Activated T-helper 1 cell treated with anti-CD3 and anti-CD28 coated beads, Interleukin-12 subunit alpha, Interleukin-12 subunit beta, Interleukin-2, Interleukin-4 antibody, amounts not matched to agents 30 ng/mL and 10 ng/mL and 1 ng/mL, durations not matched to agents 14 hours and 24 hours and 36 hours (primary cell): ENCODE measurements around the gene RSRC1. TPM values are rescaled to one million over a fixed set of nuclear protein-coding genes. Genes with fewer than 3 reads are reported as not detected.

Experiments
- DNase-seq: peaks from one replicate; pipeline ENCODE4 v3.0.0; 2021; ENCODE audit warnings: low spot score
- H3K27ac Mint-ChIP-seq: one replicate; pipeline ENCODE4 v1.8.0; 2021; ENCODE audit warnings: mild to moderate bottlenecking, mixed read lengths
- H3K27me3 Mint-ChIP-seq: one replicate; pipeline ENCODE4 v1.8.0; 2022; ENCODE audit warnings: mild to moderate bottlenecking, moderate library complexity, mixed read lengths; ENCODE audit not compliant: insufficient read depth
- H3K36me3 Mint-ChIP-seq: one replicate; pipeline ENCODE4 v1.8.0; 2021; ENCODE audit warnings: low read depth, mixed read lengths
- H3K4me1 Mint-ChIP-seq: one replicate; pipeline ENCODE4 v1.8.0; 2021; ENCODE audit warnings: low read depth, mixed read lengths
- H3K4me3 Mint-ChIP-seq: one replicate; pipeline ENCODE4 v1.8.0; 2021; ENCODE audit warnings: mild to moderate bottlenecking, moderate library complexity, mixed read lengths
- H3K9me3 Mint-ChIP-seq: one replicate; pipeline ENCODE4 v1.8.0; 2021; ENCODE audit warnings: mixed read lengths
- intact Hi-C: fragments of 100-400 bp; cut with micrococcal nuclease; formaldehyde crosslinking; loops from one replicate; pipeline ENCODE4 v1.15.1; 2024
- total RNA-seq: library from RNA; stranded (reverse); gene quantifications from 2 replicates; pipeline ENCODE4 v1.2.3, GENCODE V29; 2022

Gene RSRC1
- total RNA-seq, 1 donor from 2014 or later, result 41.8 TPM

GRCh38 chr3:158569794-158570193 lies 459.9 kb downstream of the RSRC1 start:
- peaks cover 29% of the 10 kb centered on the region for H3K27me3 Mint-ChIP-seq
- peaks cover 13% of the 10 kb centered on the region for H3K4me1 Mint-ChIP-seq
- intact Hi-C loops, result loop anchor here (2.0 to 5.0 kb wide), 4 partner anchors 31 to 457 kb away; partner anchors contain the start of genes GFM1, MFSD1 and RSRC1
- H3K27ac Mint-ChIP-seq, result no peak overlapping the region
- no peaks in the 10 kb centered on the region for H3K36me3 Mint-ChIP-seq
- DNase-seq, result no peak
- H3K9me3 Mint-ChIP-seq, result no peaks in the 10 kb centered on the region
- H3K4me3 Mint-ChIP-seq, result no peak overlapping the region

- DNase-seq, result peak; percentile 80
- no peaks in the 10 kb centered on the region for H3K9me3 Mint-ChIP-seq
- H3K4me1 Mint-ChIP-seq, result peaks cover 13% of the 10 kb centered on the region
- H3K27ac Mint-ChIP-seq, result peak within 1 kb of the TSS; percentile 83
- peaks cover 33% of the 10 kb centered on the region for H3K27me3 Mint-ChIP-seq
- H3K36me3 Mint-ChIP-seq, result no peaks in the 10 kb centered on the region
- H3K4me3 Mint-ChIP-seq, result peak within 1 kb of the TSS; percentile 85
- intact Hi-C loops, result loop anchor here (2.0 to 5.0 kb wide), 4 partner anchors 32 to 459 kb away; partner anchors contain the start of genes GFM1, MFSD1 and RSRC1
These were observed 461.3 kb downstream of the RSRC1 start, which contains the start of gene MLF1 for GRCh38 chr3:158570999-158571702. MLF1 (plus strand) TSS chr3:158571194; CDS start chr3:158571301, 107 bp downstream.

- Mint-ChIP-seq H3K9me3 (no peaks in the 10 kb centered on the region), H3K27me3 (peaks cover 33% of the 10 kb centered on the region), H3K27ac (no peak overlapping the region), H3K36me3 (no peaks in the 10 kb centered on the region), H3K4me3 (no peak overlapping the region), H3K4me1 (peaks cover 13% of the 10 kb centered on the region)
- DNase-seq, result no peak
- intact Hi-C loops, result loop anchor here (2.0 to 5.0 kb wide), 4 partner anchors 33 to 460 kb away; partner anchors contain the start of genes GFM1, MFSD1 and RSRC1
These were observed 462.3 kb downstream of the RSRC1 start for GRCh38 chr3:158571969-158572765.

GRCh38 chr3:158572766-158573060 lies 462.8 kb downstream of the RSRC1 start:
- peaks cover 13% of the 10 kb centered on the region for H3K4me1 Mint-ChIP-seq
- H3K36me3 Mint-ChIP-seq, result no peaks in the 10 kb centered on the region
- no peak overlapping the region for H3K4me3 Mint-ChIP-seq
- H3K27me3 Mint-ChIP-seq, result peaks cover 33% of the 10 kb centered on the region
- intact Hi-C loops, result loop anchor here (5.0 kb wide), 3 partner anchors 70 to 460 kb away; partner anchors contain the start of genes GFM1, MFSD1 and RSRC1
- H3K27ac Mint-ChIP-seq, result no peak overlapping the region
- no peaks in the 10 kb centered on the region for H3K9me3 Mint-ChIP-seq
- DNase-seq, result no peak

- intact Hi-C loops, result loop anchor here (5.0 kb wide), 3 partner anchors 69 to 461 kb away; partner anchors contain the start of genes GFM1, MFSD1 and RSRC1
- Mint-ChIP-seq H3K27me3 (peaks cover 29% of the 10 kb centered on the region), H3K27ac (no peak overlapping the region), H3K36me3 (no peaks in the 10 kb centered on the region), H3K4me3 (no peak overlapping the region), H3K9me3 (no peaks in the 10 kb centered on the region), H3K4me1 (peaks cover 13% of the 10 kb centered on the region)
- no peak for DNase-seq
These were observed 463.8 kb downstream of the RSRC1 start for GRCh38 chr3:158573714-158574113.

- DNase-seq, result no peak
- intact Hi-C loops, result loop anchor here (5.0 kb wide), 3 partner anchors 68 to 462 kb away; partner anchors contain the start of genes GFM1, MFSD1 and RSRC1
- no peaks in the 10 kb centered on the region for H3K36me3 Mint-ChIP-seq
- peaks cover 13% of the 10 kb centered on the region for H3K4me1 Mint-ChIP-seq
- H3K27me3 Mint-ChIP-seq, result peaks cover 24% of the 10 kb centered on the region
- no peak overlapping the region for H3K4me3 Mint-ChIP-seq
- H3K9me3 Mint-ChIP-seq, result no peaks in the 10 kb centered on the region
- no peak overlapping the region for H3K27ac Mint-ChIP-seq
These were observed 464.8 kb downstream of the RSRC1 start for GRCh38 chr3:158574646-158575045.

- peaks cover 13% of the 10 kb centered on the region for H3K27me3 Mint-ChIP-seq
- DNase-seq, result no peak
- H3K27ac Mint-ChIP-seq, result no peak overlapping the region
- no peaks in the 10 kb centered on the region for H3K4me1 Mint-ChIP-seq
- H3K9me3 Mint-ChIP-seq, result no peaks in the 10 kb centered on the region
- H3K36me3 Mint-ChIP-seq, result no peaks in the 10 kb centered on the region
- H3K4me3 Mint-ChIP-seq, result no peak overlapping the region
- intact Hi-C loops, result no loop called here
These were observed 480.3 kb downstream of the RSRC1 start for GRCh38 chr3:158590223-158590622.

Other genes with a start within 250 kb of the RSRC1 start
- not detected in 2 replicates for gene SHOX2, start 3.7 kb upstream of the RSRC1 start, total RNA-seq